G401.6 (cell line): Measurements from ENCODE around the gene PIGZ.

Experiments
- FAIRE-seq: peaks from 2 replicates; lab custom pipeline; 2012; peaks lifted over from hg19 to GRCh38; lab: Jason Lieb, UNC

The PIGZ gene

DNA sequence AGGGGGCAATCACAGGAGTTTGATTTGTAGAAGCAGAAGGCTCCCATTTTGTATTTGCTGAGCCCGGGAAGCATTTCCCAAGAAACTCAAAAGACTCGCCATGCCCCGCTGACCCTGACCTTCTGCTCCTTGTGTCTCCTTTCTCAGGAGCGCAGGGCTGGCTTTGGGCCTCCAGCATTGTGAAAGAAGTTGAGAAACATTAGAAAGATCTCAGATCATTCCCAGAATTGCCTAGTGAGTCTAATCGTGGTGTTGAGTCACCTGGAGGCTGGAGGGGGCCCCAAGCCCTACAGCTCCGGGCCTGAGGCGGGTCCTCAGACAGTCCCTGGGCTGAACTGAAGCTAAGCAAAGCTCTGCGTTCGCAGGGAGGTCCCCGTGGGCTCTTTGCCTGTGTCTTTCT lies 10.9 kb upstream of the PIGZ start:
- FAIRE-seq, result no peak

DNA sequence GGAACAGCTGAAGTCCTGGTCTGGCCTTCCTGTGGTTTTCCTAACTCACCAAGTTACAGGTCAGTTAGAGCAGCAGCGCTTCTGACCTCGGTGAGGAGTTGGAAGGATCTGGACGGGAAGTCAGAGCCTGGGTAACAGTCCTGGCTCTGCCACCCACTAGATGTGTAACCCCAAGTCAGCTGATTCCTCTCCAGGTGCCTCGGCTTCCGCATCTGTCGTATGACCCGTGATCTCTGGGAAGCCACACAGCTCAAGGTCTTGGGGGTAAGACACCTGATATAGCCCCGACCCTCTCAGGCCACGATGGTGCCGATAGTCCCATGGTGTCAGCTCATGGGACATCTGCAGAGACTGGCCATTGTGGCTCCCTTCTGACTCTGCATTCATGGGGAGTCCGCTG lies 8.3 kb upstream of the PIGZ start:
- FAIRE-seq, result no peak

- FAIRE-seq, result no peak
Measured at GRCh38 chr3:196975349-196975748, 6.7 kb upstream of the PIGZ start.

GRCh38 chr3:196974661-196975060 lies 6.0 kb upstream of the PIGZ start:
- FAIRE-seq, result no peak

- FAIRE-seq, result no peak
Measured at GRCh38 chr3:196971094-196971698, 2.6 kb upstream of the PIGZ start.

GRCh38 chr3:196970547-196971093 lies 2.0 kb upstream of the PIGZ start:
- FAIRE-seq, result no peak

DNA sequence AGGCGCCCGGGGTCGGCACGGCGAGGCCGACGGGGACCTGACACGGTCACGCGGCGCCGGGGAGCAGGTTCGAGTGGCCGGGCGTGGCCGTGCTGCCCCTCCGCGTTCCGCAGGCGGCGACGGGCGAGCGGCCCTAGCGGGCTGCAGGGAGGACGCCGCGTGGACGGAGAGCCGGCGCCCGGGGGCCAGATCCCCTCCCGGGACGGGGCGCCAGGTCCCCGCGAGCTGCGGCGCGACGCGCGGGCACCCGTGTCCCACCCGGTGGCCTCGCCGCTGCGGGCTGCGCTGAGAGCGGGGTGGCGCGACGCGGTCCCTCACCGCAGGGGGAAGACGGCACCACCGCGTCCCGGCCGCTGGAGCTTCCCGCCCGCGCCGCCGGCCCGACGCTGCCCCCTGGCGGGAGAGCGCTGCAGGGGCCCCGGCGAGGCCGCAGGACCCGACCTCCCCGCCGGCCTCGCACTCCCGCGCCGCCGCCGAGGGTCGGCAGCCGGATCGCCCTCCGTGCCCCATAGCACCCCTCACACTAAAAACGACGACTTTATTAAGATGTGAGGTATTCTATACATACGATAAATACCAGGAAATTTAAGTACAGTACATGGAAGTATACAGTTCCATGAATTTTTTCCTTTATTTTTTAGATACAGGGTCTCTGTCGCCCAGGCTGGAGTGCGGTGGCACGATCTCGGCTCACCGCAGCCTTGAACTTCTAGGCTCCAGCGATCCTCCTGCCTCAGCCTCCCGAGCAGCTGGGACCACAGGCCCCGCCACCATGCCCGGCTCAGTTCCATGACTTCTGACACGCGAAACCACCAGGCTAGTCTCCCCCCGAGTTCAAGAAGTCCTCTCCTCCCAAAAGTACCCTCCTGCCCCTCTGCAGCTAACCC lies 1.3 kb upstream of the PIGZ start:
- no peak for FAIRE-seq

- FAIRE-seq, result no peak
Measured at GRCh38 chr3:196969134-196969659, 564 bp upstream of the PIGZ start.

- no peak for FAIRE-seq
Measured at GRCh38 chr3:196967412-196968232, 1.0 kb downstream of the PIGZ start.

- FAIRE-seq, result no peak
Measured at GRCh38 chr3:196966526-196967401, 1.9 kb downstream of the PIGZ start.

- FAIRE-seq, result no peak
Measured at GRCh38 chr3:196965804-196966173, 2.8 kb downstream of the PIGZ start.

GRCh38 chr3:196965112-196965803 lies 3.4 kb downstream of the PIGZ start:
- no peak for FAIRE-seq

- no peak for FAIRE-seq
Measured at GRCh38 chr3:196963631-196963953, 5.0 kb downstream of the PIGZ start.

DNA sequence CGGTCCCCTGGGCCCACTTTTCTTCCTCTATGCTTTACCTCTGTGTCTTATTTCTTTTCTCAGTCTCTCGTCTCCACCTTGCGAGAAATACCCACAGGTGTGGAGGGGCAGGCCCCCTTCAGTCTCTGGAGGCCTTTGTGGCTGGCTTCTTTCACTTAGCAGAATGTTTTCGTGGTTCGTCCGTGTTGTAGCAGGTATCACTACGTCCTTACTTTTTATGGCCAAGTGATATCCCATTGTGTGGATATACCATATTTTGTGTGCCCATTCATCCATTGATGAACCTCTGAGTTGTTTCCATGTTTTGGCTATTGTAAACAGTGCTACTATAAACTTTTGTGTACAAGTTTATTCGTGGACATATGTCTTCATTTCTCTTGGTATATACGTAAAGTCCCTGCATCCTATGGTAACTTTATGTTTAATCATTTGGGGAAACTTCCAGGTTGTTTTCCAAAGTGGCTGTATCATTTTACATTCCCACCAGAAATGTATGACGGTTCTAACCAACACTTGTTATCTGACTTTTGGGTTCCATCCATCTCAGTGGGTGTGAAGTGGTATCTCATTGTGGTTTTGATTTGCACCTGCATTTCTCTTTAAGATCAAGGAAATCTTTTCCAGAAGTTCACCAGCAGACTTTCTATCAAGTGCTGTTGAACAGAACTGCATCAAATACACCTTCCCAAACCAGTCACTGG lies 5.6 kb downstream of the PIGZ start:
- FAIRE-seq, result no peak

DNA sequence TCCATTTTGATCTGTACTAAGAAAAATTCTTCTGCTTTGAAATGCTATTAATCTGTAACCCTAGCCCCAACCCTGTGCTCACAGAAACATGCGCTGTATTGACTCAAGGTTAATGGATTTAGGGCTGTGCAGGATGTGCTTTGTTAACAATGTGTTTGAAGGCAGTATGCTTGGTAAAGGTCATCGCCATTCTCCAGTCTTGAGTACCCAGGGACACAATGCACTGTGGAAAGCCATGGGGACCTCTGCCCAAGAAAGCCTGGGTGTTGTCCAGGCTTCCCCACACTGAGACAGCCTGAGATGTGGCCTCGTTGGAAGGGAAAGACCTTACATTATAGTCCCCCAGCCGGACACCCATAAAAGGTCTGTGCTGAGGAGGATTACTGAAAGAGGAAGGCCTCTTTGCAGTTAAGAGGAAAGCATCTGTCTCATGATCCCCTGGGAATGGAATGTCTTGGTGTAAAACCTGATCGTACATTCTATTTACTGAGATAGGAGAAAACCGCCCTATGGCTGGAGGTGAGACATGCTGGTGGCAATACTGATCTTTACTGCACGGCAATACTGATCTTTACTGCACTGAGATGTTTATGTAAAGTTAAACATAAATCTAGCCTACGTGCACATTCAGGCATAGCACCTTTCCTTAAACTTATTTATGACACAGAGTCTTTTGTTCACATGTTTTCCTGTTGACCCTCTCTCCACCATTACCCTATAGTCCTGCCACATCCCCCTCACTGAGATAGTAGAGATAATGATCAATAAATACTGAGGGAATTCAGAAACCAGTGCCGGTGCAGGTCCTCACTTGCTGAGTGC lies 6.3 kb downstream of the PIGZ start:
- FAIRE-seq, result no peak

DNA sequence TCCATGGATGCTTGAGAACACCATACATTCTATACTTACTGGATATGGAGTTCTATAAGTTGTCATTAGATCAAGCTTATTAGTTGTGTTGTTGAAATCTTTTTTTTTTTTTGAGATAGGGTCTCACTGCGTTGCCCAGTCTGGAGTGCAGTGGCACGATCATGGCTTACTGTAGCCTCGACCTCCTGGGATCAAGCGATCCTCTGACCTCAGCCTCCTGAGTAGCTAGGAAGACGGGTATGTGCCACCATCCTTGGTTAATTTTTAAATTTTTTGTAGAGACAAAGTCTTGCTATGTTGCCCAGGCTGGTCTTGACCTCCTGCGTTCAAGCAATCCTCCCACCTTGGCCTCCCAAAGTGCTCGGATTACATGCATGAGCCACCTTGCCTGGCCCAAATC lies 13.8 kb downstream of the PIGZ start:
- FAIRE-seq, result no peak

- FAIRE-seq, result no peak
Measured at GRCh38 chr3:196951371-196951770, 17.3 kb downstream of the PIGZ start.

GRCh38 chr3:196949750-196950149 lies 18.9 kb downstream of the PIGZ start:
- no peak for FAIRE-seq

GRCh38 chr3:196949285-196949619 lies 19.4 kb downstream of the PIGZ start:
- no peak for FAIRE-seq
